ENCODE data around the gene COG2. TPM values are rescaled to one million over a fixed set of nuclear protein-coding genes. Genes with fewer than 3 reads are reported as not detected.

Gene COG2
- polyA plus RNA-seq, 1 donor (not counting 4 experiments of a cell fraction or from before 2014, with no cell fraction given): 18.6 TPM

- Histone ChIP-seq H3K27me3 (ENCODE audit: control insufficient read depth, extremely low read depth, insufficient read depth, low read length) (no peaks in the 10 kb centered on the region), H3K36me3 (ENCODE audit: control insufficient read depth in 2 of 2, extremely low read depth in 1 of 2, insufficient read depth in 2 of 2, low read length in 2 of 2) (peaks cover 10 to 14% of the 10 kb centered on the region in 2 experiments), H4K20me1 (ENCODE audit: control insufficient read depth, extremely low read depth, insufficient read depth, low read length) (no peaks in the 10 kb centered on the region), H3K9ac (ENCODE audit: control insufficient read depth, extremely low read depth, insufficient read depth, low read length) (no peak overlapping the region), H3K9me3 (ENCODE audit: control insufficient read depth, low read depth, low read length) (no peaks in the 10 kb centered on the region), H2AFZ (ENCODE audit: control insufficient read depth, low read length) (no peak overlapping the region), H3K79me2 (ENCODE audit: control insufficient read depth, insufficient read depth, low read length) (no peaks in the 10 kb centered on the region), H3K4me2 (ENCODE audit: control insufficient read depth, extremely low read depth, insufficient read depth, low read depth, low read length) (no peak overlapping the region), H3K4me1 (ENCODE audit: control insufficient read depth, extremely low read depth, insufficient read depth, low read length) (peaks cover 15% of the 10 kb centered on the region), H3K4me3 (ENCODE audit: control insufficient read depth in 2 of 3, extremely low read depth in 1 of 3, insufficient read depth in 2 of 3, low read depth in 1 of 3, low read length in 3 of 3) (no peak overlapping the region), H3K9me1 (ENCODE audit: control insufficient read depth, extremely low read depth, insufficient read depth, low read length) (no peaks in the 10 kb centered on the region), H3K27ac (ENCODE audit: control insufficient read depth, insufficient read depth, low read length) (no peak overlapping the region)
- no peak for TF ChIP-seq CTCF (optimal IDR thresholded peaks at IDR 0.05 in 1 of 3, IDR thresholded peaks at IDR 0.05 in 1 of 3, conservative IDR thresholded peaks at IDR 0.05 in 1 of 3; ENCODE audit: extremely low read depth in 1 of 3, insufficient read depth in 2 of 3, low read length in 3 of 3)
- no peak for TF ChIP-seq EZH2 (IDR thresholded peaks at IDR 0.05; ENCODE audit: low read length)
- DNase-seq (ENCODE audit: low read depth, low spot score) (no peak), FAIRE-seq (no peak)
- dilution Hi-C loops (cut with MboI; ENCODE audit: extremely low pct_ligation_motif_present, low sequenced_read_pairs): no loop called here
Measured at GRCh38 chr1:230682274-230682673, 40.0 kb downstream of the COG2 start.

- Histone ChIP-seq H3K27ac (ENCODE audit: control insufficient read depth, insufficient read depth, low read length) (no peak overlapping the region), H3K27me3 (ENCODE audit: control insufficient read depth, extremely low read depth, insufficient read depth, low read length) (no peaks in the 10 kb centered on the region), H3K9ac (ENCODE audit: control insufficient read depth, extremely low read depth, insufficient read depth, low read length) (no peak overlapping the region), H2AFZ (ENCODE audit: control insufficient read depth, low read length) (no peak overlapping the region), H3K79me2 (ENCODE audit: control insufficient read depth, insufficient read depth, low read length) (no peaks in the 10 kb centered on the region), H3K4me3 (ENCODE audit: control insufficient read depth in 2 of 3, extremely low read depth in 1 of 3, insufficient read depth in 2 of 3, low read depth in 1 of 3, low read length in 3 of 3) (no peak overlapping the region), H3K4me2 (ENCODE audit: control insufficient read depth, extremely low read depth, insufficient read depth, low read depth, low read length) (no peak overlapping the region), H3K9me3 (ENCODE audit: control insufficient read depth, low read depth, low read length) (no peaks in the 10 kb centered on the region), H4K20me1 (ENCODE audit: control insufficient read depth, extremely low read depth, insufficient read depth, low read length) (no peaks in the 10 kb centered on the region), H3K4me1 (ENCODE audit: control insufficient read depth, extremely low read depth, insufficient read depth, low read length) (peaks cover 15% of the 10 kb centered on the region), H3K36me3 (ENCODE audit: control insufficient read depth in 2 of 2, extremely low read depth in 1 of 2, insufficient read depth in 2 of 2, low read length in 2 of 2) (peaks cover 10 to 14% of the 10 kb centered on the region in 2 experiments), H3K9me1 (ENCODE audit: control insufficient read depth, extremely low read depth, insufficient read depth, low read length) (no peaks in the 10 kb centered on the region)
- no peak for DNase-seq (ENCODE audit: low read depth, low spot score)
- TF ChIP-seq CTCF (optimal IDR thresholded peaks at IDR 0.05 in 1 of 3, IDR thresholded peaks at IDR 0.05 in 1 of 3, conservative IDR thresholded peaks at IDR 0.05 in 1 of 3; ENCODE audit: extremely low read depth in 1 of 3, insufficient read depth in 2 of 3, low read length in 3 of 3) (no peak), EZH2 (IDR thresholded peaks at IDR 0.05; ENCODE audit: low read length) (no peak)
- no peak for FAIRE-seq
- dilution Hi-C loops (cut with MboI; ENCODE audit: extremely low pct_ligation_motif_present, low sequenced_read_pairs): no loop called here
Measured at GRCh38 chr1:230682882-230683610, 40.8 kb downstream of the COG2 start.

All from keratinocyte (primary cell).